ENCODE data around the gene ESAM. TPM values are rescaled to one million over a fixed set of nuclear protein-coding genes. Genes with fewer than 3 reads are reported as not detected.

Gene ESAM
- total RNA-seq, 1 experiment from 2014 or later = 0.92 TPM

- WGBS (ENCODE audit: extremely low coverage, insufficient read length, low lambda C conversion rate) = no CpG with 5 or more reads among the region's 3 CpGs
- Histone ChIP-seq H2BK120ac (ENCODE audit: low read depth, low read length, poor library complexity, severe bottlenecking) (no peak overlapping the region), H3K56ac (ENCODE audit: insufficient read length, low read depth, low read length) (no peak overlapping the region), H3K4me2 (ENCODE audit: insufficient read depth, insufficient read length, low read length) (no peak overlapping the region), H3K14ac (ENCODE audit: insufficient read depth, low read length) (no peak overlapping the region), H4K5ac (ENCODE audit: insufficient read length, low read depth, low read length) (no peak overlapping the region), H3K23ac (ENCODE audit: insufficient read length, low read depth, low read length) (no peak overlapping the region), H2BK12ac (ENCODE audit: insufficient read length, low read depth, low read length) (no peak overlapping the region), H3K79me2 (ENCODE audit: insufficient read depth, low read length) (no peaks in the 10 kb centered on the region), H3K18ac (ENCODE audit: insufficient read length, low read depth, low read length) (no peak overlapping the region), H3T11ph (ENCODE audit: low read length) (no peak overlapping the region), H3K79me1 (ENCODE audit: insufficient read depth, low read depth, low read length, poor library complexity, severe bottlenecking) (no peaks in the 10 kb centered on the region), H3K9ac (ENCODE audit: extremely low read depth, insufficient read length, low read length) (no peak overlapping the region), H4K91ac (ENCODE audit: insufficient read length, low read depth, low read length) (no peak overlapping the region), H2AK5ac (ENCODE audit: insufficient read length, low read length) (no peak overlapping the region), H3K27me3 (ENCODE audit: insufficient read depth, low read length) (peaks cover 9% of the 10 kb centered on the region), H3K27ac (ENCODE audit: insufficient read length, low read depth, low read length) (no peak overlapping the region), H2BK5ac (ENCODE audit: insufficient read length, low read length) (no peak overlapping the region), H3K9me3 (ENCODE audit: control insufficient read depth, low read depth, low read length) (no peaks in the 10 kb centered on the region), H3K4me1 (ENCODE audit: insufficient read depth, low read length) (0 out of 2 replicates have a peak, but pooled peaks cover under 1% of the 10 kb centered on the region), H4K20me1 (ENCODE audit: control insufficient read depth, insufficient read depth, insufficient read length) (no peaks in the 10 kb centered on the region), H2AFZ (ENCODE audit: low read length) (no peak overlapping the region), H2BK20ac (ENCODE audit: low read depth, low read length, poor library complexity, severe bottlenecking) (no peak overlapping the region), H3K4ac (ENCODE audit: low read depth, low read length) (no peak overlapping the region), H4K8ac (replicated peaks; ENCODE audit: insufficient read length, low read depth, low read length) (no peak overlapping the region), H3K23me2 (ENCODE audit: insufficient read length, low read depth, low read length, poor library complexity, severe bottlenecking) (no peaks in the 10 kb centered on the region), H2BK15ac (ENCODE audit: low read depth, low read length) (no peak overlapping the region)
- H3K4me1 Mint-ChIP-seq = peaks cover under 1% of the 10 kb centered on the region in 2 experiments
- H3K9me3 Mint-ChIP-seq = peaks cover 6 to 7% of the 10 kb centered on the region in 2 experiments
- no peak overlapping the region for H3K4me3 Mint-ChIP-seq
- TF ChIP-seq, protein P1, sequence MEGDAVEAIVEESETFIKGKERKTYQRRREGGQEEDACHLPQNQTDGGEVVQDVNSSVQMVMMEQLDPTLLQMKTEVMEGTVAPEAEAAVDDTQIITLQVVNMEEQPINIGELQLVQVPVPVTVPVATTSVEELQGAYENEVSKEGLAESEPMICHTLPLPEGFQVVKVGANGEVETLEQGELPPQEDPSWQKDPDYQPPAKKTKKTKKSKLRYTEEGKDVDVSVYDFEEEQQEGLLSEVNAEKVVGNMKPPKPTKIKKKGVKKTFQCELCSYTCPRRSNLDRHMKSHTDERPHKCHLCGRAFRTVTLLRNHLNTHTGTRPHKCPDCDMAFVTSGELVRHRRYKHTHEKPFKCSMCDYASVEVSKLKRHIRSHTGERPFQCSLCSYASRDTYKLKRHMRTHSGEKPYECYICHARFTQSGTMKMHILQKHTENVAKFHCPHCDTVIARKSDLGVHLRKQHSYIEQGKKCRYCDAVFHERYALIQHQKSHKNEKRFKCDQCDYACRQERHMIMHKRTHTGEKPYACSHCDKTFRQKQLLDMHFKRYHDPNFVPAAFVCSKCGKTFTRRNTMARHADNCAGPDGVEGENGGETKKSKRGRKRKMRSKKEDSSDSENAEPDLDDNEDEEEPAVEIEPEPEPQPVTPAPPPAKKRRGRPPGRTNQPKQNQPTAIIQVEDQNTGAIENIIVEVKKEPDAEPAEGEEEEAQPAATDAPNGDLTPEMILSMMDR (conservative IDR thresholded peaks at IDR 0.05) = no peak
- H3K36me3 Mint-ChIP-seq (ENCODE audit: insufficient read depth in 1 of 3, low read depth in 3 of 3) = peaks cover 0 to 4% (median 3%) of the 10 kb centered on the region in 3 experiments; a peak in 4 of 7 replicates
- H3K27ac Mint-ChIP-seq = no peak overlapping the region
- DNase-seq = no peak
- H3K27me3 Mint-ChIP-seq (ENCODE audit: low read depth) = peaks cover 46% of the 10 kb centered on the region
Observed at GRCh38 chr11:124712392-124712791, 49.7 kb downstream of the ESAM start.

All from H9 (cell line).